Skeletal muscle tissue (tissue), 4 donors: ENCODE measurements around the gene TANC1. TPM values are rescaled to one million over a fixed set of nuclear protein-coding genes. Genes with fewer than 3 reads are reported as not detected.
A peak's percentile ranks its signal among the peaks of the same experiment; 100 is the strongest.
"Not testable (repeated sequence)": the region's sequence is repeated elsewhere in the genome, so short reads cannot be mapped to it uniquely, and the experiment has no call there.

ENCODE experiments used
- H3K27ac ChIP-seq: one replicate; pipeline ENCODE4 v1.7.0; 2013; ENCODE audit warnings: mild to moderate bottlenecking, low read depth, low read length, inconsistent platforms
- H3K27me3 ChIP-seq, 3 donors: one replicate each; pipeline ENCODE4 v1.7.0; 2013; ENCODE audit warnings: low read length in 3 of 3; ENCODE audit not compliant: control insufficient read depth in 3 of 3, insufficient read depth in 3 of 3
- H3K36me3 ChIP-seq, 3 donors: one replicate each; pipeline ENCODE4 v1.7.0; 2013; ENCODE audit warnings: low read length in 3 of 3; ENCODE audit not compliant: control insufficient read depth in 3 of 3, insufficient read depth in 3 of 3
- H3K4me1 ChIP-seq, 3 donors: one replicate each; pipeline ENCODE4 v1.7.0; 2013; ENCODE audit warnings: low read length in 3 of 3, mild to moderate bottlenecking in 3 of 3; ENCODE audit not compliant: control insufficient read depth in 3 of 3, insufficient read depth in 3 of 3
- H3K4me3 ChIP-seq, 3 donors: one replicate each; pipeline ENCODE4 v1.7.0; 2013; ENCODE audit warnings: low read length in 3 of 3
- H3K9ac ChIP-seq, 3 donors: one replicate each; pipeline ENCODE4 v1.7.0; 2013; ENCODE audit warnings: low read length in 3 of 3, mild to moderate bottlenecking in 3 of 3, moderate library complexity in 2 of 3, low read depth in 1 of 3
- H3K9me3 ChIP-seq, 3 donors: one replicate each; pipeline ENCODE4 v1.7.0; 2013; ENCODE audit warnings: low read length in 3 of 3; ENCODE audit not compliant: control insufficient read depth in 3 of 3
- total RNA-seq: library from RNA; depleted of rRNA; stranded (reverse); fragments of >200 nt; gene quantifications from one replicate; pipeline ENCODE4 v1.2.3, GENCODE V29; 2014
- donor health status: Osteomylitis.

TANC1 gene
- total RNA-seq, 1 donor from 2014 or later: 38.1 TPM

GRCh38 chr2:159140070-159140769 is 171.8 kb downstream of the TANC1 start:
- H3K36me3 ChIP-seq: no peaks in the 10 kb centered on the region
- peaks cover 17 to 20% (median 19%) of the 10 kb centered on the region in 3 donors for H3K4me1 ChIP-seq
- H3K4me3 ChIP-seq: no peak overlapping the region
- no peaks in the 10 kb centered on the region for H3K27me3 ChIP-seq
- no peak overlapping the region for H3K27ac ChIP-seq
- H3K9ac ChIP-seq: no peak overlapping the region
- no peaks in the 10 kb centered on the region for H3K9me3 ChIP-seq

GRCh38 chr2:159140821-159141220 is 172.4 kb downstream of the TANC1 start:
- peaks cover 11 to 15% (median 14%) of the 10 kb centered on the region in 3 donors for H3K4me1 ChIP-seq
- not testable (repeated sequence) for H3K9ac ChIP-seq, H3K27me3 ChIP-seq, H3K4me3 ChIP-seq, H3K9me3 ChIP-seq, H3K36me3 ChIP-seq, H3K27ac ChIP-seq

DNA sequence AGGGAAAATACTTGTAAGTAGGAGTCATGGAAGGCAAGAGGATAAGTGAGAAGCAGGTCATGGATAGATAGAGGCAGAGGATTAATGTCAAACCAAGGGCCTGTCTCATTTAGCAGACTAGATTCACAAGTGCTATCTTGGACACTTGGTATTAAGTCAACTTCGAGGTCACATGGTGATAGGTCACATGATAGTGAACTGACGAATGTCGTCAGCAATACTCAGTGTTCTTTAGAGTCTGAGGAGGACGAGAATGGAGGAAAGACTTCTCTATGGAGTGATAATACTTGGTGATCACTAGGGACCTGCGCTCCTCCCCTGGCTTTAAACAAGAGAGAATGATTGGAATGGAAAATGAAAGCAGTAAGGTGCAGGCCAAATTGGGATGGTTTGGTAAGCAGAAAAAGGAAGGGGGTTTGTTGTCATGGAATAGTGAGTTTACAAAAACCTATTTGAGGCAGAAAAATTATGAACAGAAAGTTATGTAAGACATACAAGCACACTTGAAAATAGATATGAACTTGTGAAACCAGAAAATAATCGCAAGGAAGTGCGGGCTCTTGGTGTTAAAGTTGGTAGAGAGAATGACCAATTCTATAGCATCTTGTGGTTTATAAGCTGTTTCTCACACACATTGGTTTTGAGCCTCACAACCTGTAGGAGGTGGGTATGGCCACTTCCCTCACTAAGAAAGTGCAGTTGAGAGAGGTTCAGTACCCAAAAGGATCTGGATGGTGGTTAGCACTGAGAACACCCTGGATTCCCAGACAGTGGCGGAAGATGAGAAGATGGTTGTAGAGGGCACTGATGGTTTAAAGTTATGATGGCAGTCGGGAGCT is 176.6 kb downstream of the TANC1 start:
- Histone ChIP-seq H3K4me1 (peaks cover 7 to 16% (median 14%) of the 10 kb centered on the region in 3 donors), H3K9ac (no peak overlapping the region), H3K4me3 (no peak overlapping the region), H3K9me3 (no peaks in the 10 kb centered on the region), H3K27ac (no peak overlapping the region), H3K36me3 (no peaks in the 10 kb centered on the region), H3K27me3 (peaks cover 0 to 2% (median 0%) of the 10 kb centered on the region in 3 donors)

DNA sequence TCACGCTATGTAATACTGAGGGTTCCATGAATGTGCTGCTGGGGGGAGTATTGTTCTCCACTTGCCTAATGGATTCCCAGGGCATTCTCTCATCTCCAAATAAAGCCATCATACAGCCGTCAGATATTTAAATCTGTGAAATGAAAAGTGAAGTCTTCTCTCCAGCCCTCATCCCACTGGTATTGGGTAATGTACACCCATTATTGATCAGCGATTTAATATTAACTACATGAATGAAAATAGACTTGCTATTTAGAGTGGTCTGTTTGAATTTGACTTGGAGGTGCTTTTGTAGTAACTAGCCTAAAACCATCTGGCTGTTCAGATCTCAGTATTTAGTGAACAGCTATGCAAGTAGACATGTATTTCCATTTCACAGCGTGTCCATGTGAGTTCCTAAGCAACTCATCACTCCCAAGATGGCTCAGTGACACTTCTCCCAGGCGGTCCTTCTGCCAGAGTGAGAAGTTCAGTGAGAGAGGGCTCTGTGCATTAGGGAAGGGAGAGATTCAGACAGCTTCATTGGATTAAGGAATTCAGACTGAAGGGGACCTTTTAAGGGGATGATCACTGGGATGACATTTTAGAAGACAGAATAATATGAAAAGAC is 177.4 kb downstream of the TANC1 start:
- Histone ChIP-seq H3K9me3 (no peaks in the 10 kb centered on the region), H3K4me3 (no peak overlapping the region), H3K27me3 (peaks cover 0 to 2% (median 0%) of the 10 kb centered on the region in 3 donors), H3K9ac (no peak overlapping the region), H3K36me3 (peaks cover 0 to 4% (median 1%) of the 10 kb centered on the region in 3 donors), H3K27ac (no peak overlapping the region), H3K4me1 (peaks cover 11 to 20% (median 20%) of the 10 kb centered on the region in 3 donors)

DNA sequence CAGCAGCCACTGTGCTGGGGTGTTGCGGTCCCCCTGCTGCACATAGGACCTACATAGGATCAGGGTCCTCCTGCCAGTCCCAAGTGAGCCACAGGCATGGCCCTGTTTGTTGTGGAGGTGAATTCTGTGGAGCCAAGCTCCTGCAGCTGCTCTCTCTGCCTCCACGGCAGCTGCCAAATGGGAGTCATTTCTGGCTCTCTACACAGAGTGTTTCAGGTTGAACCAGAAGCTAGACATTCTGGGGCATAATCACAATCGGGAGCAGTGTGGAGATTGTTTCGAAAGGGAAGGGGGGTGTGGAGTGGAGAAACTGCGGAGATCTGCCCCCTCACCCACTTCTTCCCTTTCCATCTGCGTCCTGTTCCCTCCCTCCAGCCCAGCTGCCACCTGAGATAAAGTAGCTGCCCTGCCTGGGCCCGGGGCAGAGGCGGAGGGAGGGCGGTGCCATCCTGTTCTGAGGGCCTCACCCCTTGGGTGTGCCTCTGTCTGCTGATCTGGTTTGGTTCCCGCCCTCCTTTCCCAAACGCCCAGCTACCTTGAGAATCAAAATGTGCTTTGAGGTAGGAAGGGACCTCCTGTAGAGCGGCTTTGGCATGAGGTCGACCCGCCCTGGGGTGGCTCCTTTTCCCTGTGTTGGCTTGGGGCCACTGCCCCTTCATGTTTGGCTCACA is 178.7 kb downstream of the TANC1 start:
- Histone ChIP-seq H3K4me3 (no peak overlapping the region), H3K36me3 (peaks cover 0 to 5% (median 4%) of the 10 kb centered on the region in 3 donors), H3K4me1 (peaks cover 11 to 20% (median 20%) of the 10 kb centered on the region in 3 donors), H3K27me3 (peaks cover 0 to 2% (median 0%) of the 10 kb centered on the region in 3 donors), H3K9me3 (no peaks in the 10 kb centered on the region), H3K27ac (no peak overlapping the region), H3K9ac (peak overlapping the region in 1 of 3 donors; percentile 4)

GRCh38 chr2:159147690-159148089 is 179.2 kb downstream of the TANC1 start:
- H3K27me3 ChIP-seq: peaks cover 0 to 2% (median 0%) of the 10 kb centered on the region in 3 donors
- H3K9ac ChIP-seq: no peak overlapping the region
- H3K4me1 ChIP-seq: peaks cover 11 to 20% (median 20%) of the 10 kb centered on the region in 3 donors
- peaks cover 0 to 5% (median 4%) of the 10 kb centered on the region in 3 donors for H3K36me3 ChIP-seq
- H3K27ac ChIP-seq: no peak overlapping the region
- H3K4me3 ChIP-seq: no peak overlapping the region
- H3K9me3 ChIP-seq: no peaks in the 10 kb centered on the region

DNA sequence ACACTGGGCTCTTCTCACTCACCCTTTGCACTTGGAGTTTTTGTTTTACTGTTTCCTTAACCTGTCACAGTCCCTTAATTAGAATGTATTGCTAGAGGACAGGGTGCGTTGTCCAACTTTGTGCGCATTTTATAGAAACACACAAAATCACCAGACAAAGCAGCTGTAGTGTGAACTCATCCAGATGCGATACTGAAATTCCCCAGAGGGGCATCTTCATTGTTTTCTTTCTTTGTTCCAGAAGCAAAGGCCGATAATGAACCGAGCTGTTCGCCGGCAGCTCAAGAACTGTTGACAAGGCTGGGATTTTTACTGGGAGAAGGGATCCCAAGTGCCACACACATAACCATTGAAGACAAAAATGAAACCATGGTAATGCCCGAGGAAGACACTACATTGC is 180.5 kb downstream of the TANC1 start:
- H3K27me3 ChIP-seq: peaks cover 0 to 2% (median 0%) of the 10 kb centered on the region in 3 donors
- H3K27ac ChIP-seq: no peak overlapping the region
- no peak overlapping the region for H3K4me3 ChIP-seq
- no peak overlapping the region for H3K9ac ChIP-seq
- peaks cover 0 to 7% (median 4%) of the 10 kb centered on the region in 3 donors for H3K36me3 ChIP-seq
- H3K4me1 ChIP-seq: peaks cover 11 to 27% (median 24%) of the 10 kb centered on the region in 3 donors
- H3K9me3 ChIP-seq: no peaks in the 10 kb centered on the region

DNA sequence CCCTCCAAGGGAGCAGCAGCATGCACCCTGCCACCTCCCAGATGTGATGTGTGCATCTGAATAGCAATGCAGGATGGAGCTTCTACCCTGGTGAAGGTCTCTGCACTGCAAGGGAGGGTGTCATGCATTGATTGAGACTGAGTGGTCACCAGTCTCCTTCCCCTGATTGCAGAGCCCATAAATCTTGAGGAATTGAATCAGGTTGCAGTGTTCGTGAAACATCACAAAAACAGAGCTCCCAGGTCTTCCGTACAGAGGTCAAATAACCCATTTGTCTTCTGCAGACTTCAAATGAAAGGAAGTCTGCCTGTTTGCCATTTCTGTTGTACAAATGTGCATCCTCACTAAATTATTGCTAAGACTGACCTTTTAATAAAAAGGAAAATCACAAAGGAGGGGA is 181.3 kb downstream of the TANC1 start:
- Histone ChIP-seq H3K4me1 (peaks cover 11 to 27% (median 24%) of the 10 kb centered on the region in 3 donors), H3K27me3 (peaks cover 0 to 2% (median 0%) of the 10 kb centered on the region in 3 donors), H3K27ac (no peak overlapping the region), H3K9me3 (no peaks in the 10 kb centered on the region), H3K4me3 (no peak overlapping the region), H3K36me3 (peaks cover 0 to 7% (median 4%) of the 10 kb centered on the region in 3 donors), H3K9ac (no peak overlapping the region)

- peaks cover 0 to 7% (median 4%) of the 10 kb centered on the region in 3 donors for H3K36me3 ChIP-seq
- H3K27me3 ChIP-seq: peaks cover 0 to 2% (median 0%) of the 10 kb centered on the region in 3 donors
- no peak overlapping the region for H3K4me3 ChIP-seq
- no peak overlapping the region for H3K27ac ChIP-seq
- no peaks in the 10 kb centered on the region for H3K9me3 ChIP-seq
- no peak overlapping the region for H3K9ac ChIP-seq
- H3K4me1 ChIP-seq: peaks cover 11 to 27% (median 24%) of the 10 kb centered on the region in 3 donors
Measured at GRCh38 chr2:159150280-159150746, 181.9 kb downstream of the TANC1 start.
